ENCODE measurements around the gene PJVK. TPM values are rescaled to one million over a fixed set of nuclear protein-coding genes. Genes with fewer than 3 reads are reported as not detected.

The PJVK gene
- total and polyA plus RNA-seq, 10 of the 15 experiments (the other 5 are each of a cell fraction or from before 2014, with no cell fraction given): 1.8 to 6.8 (median 3.2) TPM

- Histone ChIP-seq H2AFZ (ENCODE audit: control insufficient read depth, low read depth, low read length) (peak overlapping the region; percentile 98), H3K4me2 (ENCODE audit: control insufficient read depth, insufficient read depth) (peak overlapping the region; percentile 97), H3K4me3 (peak overlapping the region; percentile 99), H3K36me3 (ENCODE audit: control insufficient read depth in 2 of 2, insufficient read depth in 2 of 2, low read length in 1 of 2) (no peaks in the 10 kb centered on the region), H3K79me2 (ENCODE audit: control insufficient read depth, insufficient read depth, low read length) (peaks cover 29% of the 10 kb centered on the region), H3K4me1 (ENCODE audit: control insufficient read depth, insufficient read depth, low read length) (peaks cover 7% of the 10 kb centered on the region; the same call in 1 of the 2 replicates), H3K9ac (ENCODE audit: control insufficient read depth, insufficient read depth, low read length) (peak overlapping the region; percentile 94), H3K27ac (ENCODE audit: control insufficient read depth, insufficient read depth) (peak overlapping the region; percentile 88), H3K9me3 (replicated peaks; ENCODE audit: control insufficient read depth, insufficient read depth, low read length) (no peaks in the 10 kb centered on the region), H3K27me3 (replicated peaks in 1 of 2; ENCODE audit: control insufficient read depth in 2 of 2, insufficient read depth in 2 of 2, low read length in 1 of 2) (no peaks in the 10 kb centered on the region), H4K20me1 (ENCODE audit: control insufficient read depth, insufficient read depth) (no peaks in the 10 kb centered on the region)
- WGBS (ENCODE audit: insufficient coverage, insufficient replicate concordance, low lambda C conversion rate, missing lambda C conversion rate): 0% methylated on average over 10 of the region's 10 CpGs
- ATAC-seq: peak; percentile 3; the same call in 2 of the 3 replicates
- TSS peak; percentile 90 for BruUV-seq (replicated peaks)
- CTCF ChIA-PET: no interaction called here
- intact Hi-C loops (cut with micrococcal nuclease; ENCODE audit: unreplicated experiment): loop anchor here (1.0 to 10.0 kb wide), 3 partner anchors 27 to 437 kb away; partner anchors contain the start of genes PJVK and PRKRA
- TF ChIP-seq STAT3 (IDR thresholded peaks at IDR 0.05; ENCODE audit: low read depth, low read length) (0 out of 2 replicates have a peak, but pooled peaks have one; percentile 45), CBFB (IDR thresholded peaks at IDR 0.05; ENCODE audit: low read depth) (no peak), SIN3A (IDR thresholded peaks at IDR 0.05; ENCODE audit: low read depth, low read length) (peak; percentile 31; the same call in 1 of the 2 replicates), ZNF24 (IDR thresholded peaks at IDR 0.05) (no peak)
- in situ Hi-C loops (cut with MboI): no loop called here
- SMC1A ChIA-PET (ENCODE audit: uncharacterized antibody, unreplicated experiment): interaction anchor here (1.6 kb wide), 1 partner anchor 52 kb away, joined by 3 read pairs; no protein-coding TSS in a partner anchor
- DNase-seq (ENCODE audit: low read depth, low spot score): no peak
- RAD21 ChIA-PET (ENCODE audit: unreplicated experiment): no interaction called here
- peak; percentile 65 for FAIRE-seq
- POLR2A ChIA-PET: no interaction called here
Observed at GRCh38 chr2:178478130-178478438, 26.9 kb downstream of the PJVK start.

- intact Hi-C loops (cut with micrococcal nuclease; ENCODE audit: unreplicated experiment): loop anchor here (1.0 to 10.0 kb wide), 4 partner anchors 27 to 436 kb away; partner anchors contain the start of genes PJVK and PRKRA
- ATAC-seq (peak; percentile 75), DNase-seq (ENCODE audit: low read depth, low spot score) (peak; percentile 33), FAIRE-seq (peak; percentile 92)
- H3K9me3 ChIP-seq (replicated peaks; ENCODE audit: control insufficient read depth, insufficient read depth, low read length): no peaks in the 10 kb centered on the region
- H3K27ac ChIP-seq (ENCODE audit: control insufficient read depth, insufficient read depth): peak within 1 kb of the TSS; percentile 88
- H3K27me3 ChIP-seq (replicated peaks in 1 of 2; ENCODE audit: control insufficient read depth in 2 of 2, insufficient read depth in 2 of 2, low read length in 1 of 2): no peaks in the 10 kb centered on the region
- H4K20me1 ChIP-seq (ENCODE audit: control insufficient read depth, insufficient read depth): no peaks in the 10 kb centered on the region
- H3K4me1 ChIP-seq (ENCODE audit: control insufficient read depth, insufficient read depth, low read length): peaks cover 7% of the 10 kb centered on the region; the same call in 1 of the 2 replicates
- POLR2A ChIA-PET: no interaction called here
- H3K36me3 ChIP-seq (ENCODE audit: control insufficient read depth in 2 of 2, insufficient read depth in 2 of 2, low read length in 1 of 2): no peaks in the 10 kb centered on the region
- peaks cover 34% of the 10 kb centered on the region for H3K79me2 ChIP-seq (ENCODE audit: control insufficient read depth, insufficient read depth, low read length)
- in situ Hi-C loops (cut with MboI): no loop called here
- SMC1A ChIA-PET (ENCODE audit: uncharacterized antibody, unreplicated experiment): interaction anchor here (1.6 kb wide), 1 partner anchor 52 kb away, joined by 3 read pairs; no protein-coding TSS in a partner anchor
- BruUV-seq (replicated peaks): no TSS peak
- H3K4me2 ChIP-seq (ENCODE audit: control insufficient read depth, insufficient read depth): peak within 1 kb of the TSS; percentile 97
- RAD21 ChIA-PET (ENCODE audit: unreplicated experiment): interaction anchor here (1.6 kb wide), 1 partner anchor 50 kb away, joined by 8 read pairs; no protein-coding TSS in a partner anchor
- CTCF ChIA-PET: interaction anchor here (1.1 to 1.8 kb wide), 3 partner anchors 17 to 50 kb away, joined by 3 to 10 read pairs (median 7); no protein-coding TSS in a partner anchor
- peak within 1 kb of the TSS; percentile 98 for H2AFZ ChIP-seq (ENCODE audit: control insufficient read depth, low read depth, low read length)
- peak within 1 kb of the TSS; percentile 99 for H3K4me3 ChIP-seq
- WGBS (ENCODE audit: insufficient coverage, insufficient replicate concordance, low lambda C conversion rate, missing lambda C conversion rate): under 1% methylated on average over 55 of the region's 56 CpGs
- H3K9ac ChIP-seq (ENCODE audit: control insufficient read depth, insufficient read depth, low read length): peak within 1 kb of the TSS; percentile 94
- peak; percentile 23 for TF ChIP-seq GATAD2B (conservative IDR thresholded peaks at IDR 0.05; ENCODE audit: low read depth)
- peak; percentile 44 to 72; a peak in 2 of 4 replicates for TF ChIP-seq BHLHE40 (IDR thresholded peaks at IDR 0.05; ENCODE audit: borderline replicate concordance in 1 of 2, low read depth in 2 of 2, low read length in 1 of 2)
- no peak for TF ChIP-seq IRF5 (IDR thresholded peaks at IDR 0.05; ENCODE audit: borderline replicate concordance)
- 0 out of 2 replicates have a peak, but pooled peaks have one; percentile 18 for TF ChIP-seq MTA3 (IDR thresholded peaks at IDR 0.05; ENCODE audit: borderline replicate concordance, low read length)
- peak; percentile 40 for TF ChIP-seq MEF2B (IDR thresholded peaks at IDR 0.05; ENCODE audit: partially characterized antibody, poor library complexity, severe bottlenecking)
- no peak for TF ChIP-seq BCL3 (IDR thresholded peaks at IDR 0.05; ENCODE audit: borderline replicate concordance, insufficient read depth, low read depth, low read length, poor library complexity, severe bottlenecking)
- peak; percentile 56; the same call in 1 of the 2 replicates for TF ChIP-seq DPF2 (IDR thresholded peaks at IDR 0.05)
- peak; percentile 8; the same call in 1 of the 2 replicates for TF ChIP-seq CBFB (IDR thresholded peaks at IDR 0.05; ENCODE audit: low read depth)
- TF ChIP-seq RB1 (IDR thresholded peaks at IDR 0.05; ENCODE audit: borderline replicate concordance): 0 out of 2 replicates have a peak, but pooled peaks have one; percentile 15
Observed at GRCh38 chr2:178478439-178479274, 27.5 kb downstream of the PJVK start, which contains the start of gene FKBP7. Gene FKBP7, minus strand, starts transcription at chr2:178478600. Its CDS starts 101 bp downstream, at chr2:178478499.
